Fibroblast of lung (primary cell): Measurements from ENCODE around the gene TEX38. TPM values are rescaled to one million over a fixed set of nuclear protein-coding genes. Genes with fewer than 3 reads are reported as not detected.
A peak's percentile ranks its signal among the peaks of the same experiment; 100 is the strongest.

Experiments
- DNase-seq, 2 donors: peaks; one replicate each; pipeline versions ENCODE4 v3.0.0 to v3.0.0-alpha.2; 2010; ENCODE audit warnings: low read depth in 2 of 2
- H2AFZ ChIP-seq: 2 replicates; pipeline ENCODE4 v1.5.1; 2012; ENCODE audit warnings: low read length, control low read depth, inconsistent platforms
- H3K27ac ChIP-seq: 2 replicates; pipeline ENCODE4 v1.5.1; 2011; ENCODE audit warnings: low read length, control low read depth; ENCODE audit not compliant: insufficient read depth
- H3K27me3 ChIP-seq: 2 replicates; pipeline ENCODE4 v1.5.1; 2011; ENCODE audit warnings: mild to moderate bottlenecking, low read length; ENCODE audit not compliant: control insufficient read depth, insufficient read depth
- H3K36me3 ChIP-seq: 2 replicates; pipeline ENCODE4 v1.5.1; 2011; ENCODE audit warnings: low read length; ENCODE audit not compliant: control insufficient read depth, insufficient read depth
- H3K4me1 ChIP-seq: 2 replicates; pipeline ENCODE4 v1.5.1; 2011; ENCODE audit warnings: low read length; ENCODE audit not compliant: control insufficient read depth, insufficient read depth; ENCODE audit errors: extremely low read depth
- H3K4me2 ChIP-seq: 2 replicates; pipeline ENCODE4 v1.5.1; 2011; ENCODE audit warnings: low read length, control low read depth; ENCODE audit not compliant: insufficient read depth; ENCODE audit errors: extremely low read depth
- H3K4me3 ChIP-seq, 4 experiments: fragments of 200-600 bp in 1 of 4; sonication (generic) in 1 of 4; replicated peaks in 1 of 4; 2 replicates each; pipeline ENCODE4 v1.5.1; 2011 to 2016; ENCODE audit warnings: low read length in 4 of 4, low read depth in 3 of 4, mild to moderate bottlenecking in 3 of 4, control low read depth in 2 of 4, inconsistent platforms in 1 of 4, mixed read lengths in 1 of 4; ENCODE audit not compliant: insufficient read depth in 1 of 4; ENCODE audit errors: control extremely low read depth in 1 of 4
- H3K79me2 ChIP-seq: 2 replicates; pipeline ENCODE4 v1.5.1; 2012; ENCODE audit warnings: mild to moderate bottlenecking, low read length, inconsistent platforms; ENCODE audit not compliant: control insufficient read depth, insufficient read depth
- H3K9ac ChIP-seq: 2 replicates; pipeline ENCODE4 v1.5.1; 2011; ENCODE audit warnings: mild to moderate bottlenecking, low read length, control low read depth; ENCODE audit not compliant: insufficient read depth
- H3K9me3 ChIP-seq: 2 replicates; pipeline ENCODE4 v1.5.1; 2012; ENCODE audit warnings: low read depth, low read length; ENCODE audit not compliant: control insufficient read depth, insufficient read depth
- H4K20me1 ChIP-seq: 2 replicates; pipeline ENCODE4 v1.5.1; 2011; ENCODE audit warnings: low read length; ENCODE audit not compliant: control insufficient read depth, insufficient read depth; ENCODE audit errors: extremely low read depth
- CTCF ChIP-seq, 2 donors: IDR thresholded peaks in 1 of 2; conservative IDR thresholded peaks in 1 of 2; 1 replicate in 1 of 2; 2 replicates in 1 of 2; pipeline ENCODE4 v1.5.1; 2011 to 2012; ENCODE audit warnings: low read length in 2 of 2, control low read depth in 1 of 2, inconsistent platforms in 1 of 2, low read depth in 1 of 2, mild to moderate bottlenecking in 1 of 2
- EZH2 ChIP-seq: IDR thresholded peaks from 2 replicates; pipeline ENCODE4 v1.5.1; 2012; ENCODE audit warnings: low read length, control low read depth, mild to moderate bottlenecking; ENCODE audit errors: missing control alignments
- polyA plus RNA-seq, 2 donors: library from polyadenylated mRNA; depleted of rRNA in 1 of 2; stranded (reverse) in 1 of 2; unstranded in 1 of 2; fragments of >200 nt; gene quantifications; 2 replicates each; pipeline ENCODE4 v1.2.1, GENCODE V29; 2011 to 2012; ENCODE audit warnings: missing spikeins in 1 of 2
- total RNA-seq: library from RNA; depleted of rRNA; stranded (reverse); fragments of >200 nt; gene quantifications from 2 replicates; pipeline ENCODE4 v1.2.1, GENCODE V29; 2014

The TEX38 gene
- total and polyA plus RNA-seq, 2 donors (not counting 1 experiment from before 2014, with no cell fraction given), result not detected

GRCh38 chr1:46642115-46642680, 29.5 kb upstream of the TEX38 start:
- no peak for DNase-seq
- Histone ChIP-seq H3K27me3 (no peaks in the 10 kb centered on the region), H3K4me3 (no peak overlapping the region), H3K36me3 (no peaks in the 10 kb centered on the region), H3K4me2 (no peak overlapping the region), H3K9ac (no peak overlapping the region), H2AFZ (no peak overlapping the region), H3K27ac (no peak overlapping the region), H3K4me1 (peaks cover 6% of the 10 kb centered on the region), H3K79me2 (no peaks in the 10 kb centered on the region), H4K20me1 (no peaks in the 10 kb centered on the region), H3K9me3 (no peaks in the 10 kb centered on the region)
- no peak for TF ChIP-seq CTCF (conservative IDR thresholded peaks at IDR 0.05 in 1 of 2, IDR thresholded peaks at IDR 0.05 in 1 of 2; ENCODE audit: low read depth in 1 of 2, low read length in 2 of 2)
- no peak for TF ChIP-seq EZH2

- Histone ChIP-seq H3K27me3 (no peaks in the 10 kb centered on the region), H3K4me1 (peaks cover 6% of the 10 kb centered on the region), H3K4me2 (peak overlapping the region; percentile 37), H2AFZ (no peak overlapping the region), H3K36me3 (no peaks in the 10 kb centered on the region), H3K4me3 (no peak overlapping the region), H4K20me1 (no peaks in the 10 kb centered on the region), H3K79me2 (no peaks in the 10 kb centered on the region), H3K27ac (no peak overlapping the region), H3K9ac (no peak overlapping the region), H3K9me3 (no peaks in the 10 kb centered on the region)
- no peak for TF ChIP-seq EZH2
- TF ChIP-seq CTCF (conservative IDR thresholded peaks at IDR 0.05 in 1 of 2, IDR thresholded peaks at IDR 0.05 in 1 of 2; ENCODE audit: low read depth in 1 of 2, low read length in 2 of 2), result no peak
- DNase-seq, result peak; percentile 92 to 96
Measured at GRCh38 chr1:46643368-46643775, 28.3 kb upstream of the TEX38 start.

- peaks cover 2% of the 10 kb centered on the region for H3K36me3 ChIP-seq
- H3K79me2 ChIP-seq, result no peaks in the 10 kb centered on the region
- H2AFZ ChIP-seq, result no peak overlapping the region
- H3K27ac ChIP-seq, result no peak overlapping the region
- DNase-seq, result no peak
- no peak overlapping the region for H3K4me2 ChIP-seq
- no peaks in the 10 kb centered on the region for H4K20me1 ChIP-seq
- no peaks in the 10 kb centered on the region for H3K9me3 ChIP-seq
- TF ChIP-seq CTCF (conservative IDR thresholded peaks at IDR 0.05 in 1 of 2, IDR thresholded peaks at IDR 0.05 in 1 of 2; ENCODE audit: low read depth in 1 of 2, low read length in 2 of 2), result no peak
- TF ChIP-seq EZH2, result no peak
- no peak overlapping the region for H3K4me3 ChIP-seq
- H3K9ac ChIP-seq, result no peak overlapping the region
- no peaks in the 10 kb centered on the region for H3K27me3 ChIP-seq
- H3K4me1 ChIP-seq, result peaks cover 6% of the 10 kb centered on the region
Measured at GRCh38 chr1:46645815-46646214, 25.8 kb upstream of the TEX38 start.
